Activated CD4-positive, alpha-beta memory T cell treated with anti-CD3 and anti-CD28 coated beads for 36 hours (primary cell): ENCODE data around the gene ANKRD22. TPM values are rescaled to one million over a fixed set of nuclear protein-coding genes. Genes with fewer than 3 reads are reported as not detected.
"Not testable (repeated sequence)": the region's sequence is repeated elsewhere in the genome, so short reads cannot be mapped to it uniquely, and the experiment has no call there.

ENCODE experiments used
- CTCF ChIA-PET: fragments of 350-600 bp; sonication (Branson Sonifier 250); formaldehyde crosslinking; loops from one replicate; lab custom pipeline; 2021; ENCODE audit warnings: antibody characterized with exemption, inconsistent platforms; lab: Charles Lee
- POLR2A ChIA-PET: fragments of 350-600 bp; sonication (Branson Sonifier 250); formaldehyde crosslinking; loops from one replicate; lab custom pipeline; 2021; ENCODE audit warnings: antibody characterized with exemption; lab: Charles Lee
- DNase-seq: peaks from one replicate; pipeline ENCODE4 v3.0.0-alpha.2; 2020
- H3K27ac Mint-ChIP-seq: one replicate; pipeline ENCODE4 v1.8.0; 2021; ENCODE audit warnings: mixed read lengths
- H3K27me3 Mint-ChIP-seq: one replicate; pipeline ENCODE4 v1.8.0; 2021; ENCODE audit warnings: mixed read lengths
- H3K36me3 Mint-ChIP-seq: one replicate; pipeline ENCODE4 v1.8.0; 2021; ENCODE audit warnings: mixed read lengths
- H3K4me1 Mint-ChIP-seq: one replicate; pipeline ENCODE4 v1.8.0; 2021; ENCODE audit warnings: low read depth, mixed read lengths
- H3K4me3 Mint-ChIP-seq: one replicate; pipeline ENCODE4 v1.8.0; 2021; ENCODE audit warnings: mild to moderate bottlenecking, mixed read lengths
- H3K9me3 Mint-ChIP-seq: one replicate; pipeline ENCODE4 v1.8.0; 2021; ENCODE audit warnings: mixed read lengths
- intact Hi-C: fragments of 100-400 bp; cut with micrococcal nuclease; formaldehyde crosslinking; loops from one replicate; pipeline ENCODE4 v1.15.1; 2023
- total RNA-seq, 2 experiments: library from RNA; stranded (reverse); gene quantifications; one replicate each; pipeline ENCODE4 v1.2.3, GENCODE V29; 2021

The ANKRD22 gene
- total RNA-seq, 2 experiments from 2014 or later: 0.12 to 0.24 TPM

- Mint-ChIP-seq H3K4me3 (no peak overlapping the region), H3K4me1 (peaks cover 20% of the 10 kb centered on the region), H3K27me3 (peaks cover 4% of the 10 kb centered on the region), H3K27ac (no peak overlapping the region), H3K36me3 (no peaks in the 10 kb centered on the region), H3K9me3 (no peaks in the 10 kb centered on the region)
- ChIA-PET CTCF (interaction anchor here (1.0 to 1.4 kb wide), 2 partner anchors 15 to 367 kb away, joined by 3 read pairs; no protein-coding TSS in a partner anchor), POLR2A (no interaction called here)
- intact Hi-C loops: no loop called here
- DNase-seq: no peak
These were observed 932 bp downstream of the ANKRD22 start for GRCh38 chr10:88850712-88851111.

DNA sequence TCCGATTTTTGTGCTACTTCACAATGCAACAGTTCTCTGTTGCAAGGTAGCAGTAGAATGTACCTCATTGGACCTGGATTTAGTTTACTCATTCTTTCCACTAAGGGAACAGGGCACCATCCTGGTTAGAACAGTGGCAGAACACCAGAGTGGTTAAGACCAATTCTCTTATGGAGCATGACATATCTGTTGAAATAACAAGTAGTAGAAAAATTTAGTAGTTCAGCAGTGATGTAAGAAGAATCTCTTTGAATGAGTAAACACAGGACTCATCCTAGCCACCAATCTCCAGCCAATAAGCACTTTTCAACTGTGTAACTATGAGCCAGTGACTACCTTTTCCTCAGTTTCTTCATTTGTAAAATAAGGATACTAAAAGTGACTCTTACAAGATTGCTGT is 2.4 kb downstream of the ANKRD22 start:
- POLR2A ChIA-PET: no interaction called here
- no peak for DNase-seq
- no peaks in the 10 kb centered on the region for H3K9me3 Mint-ChIP-seq
- H3K4me1 Mint-ChIP-seq: peaks cover 14% of the 10 kb centered on the region
- peak overlapping the region; percentile 76 for H3K27ac Mint-ChIP-seq
- H3K27me3 Mint-ChIP-seq: peaks cover 11% of the 10 kb centered on the region
- H3K4me3 Mint-ChIP-seq: no peak overlapping the region
- intact Hi-C loops: loop anchor here (1.0 to 5.0 kb wide), 7 partner anchors 9 to 758 kb away; partner anchors contain the start of gene FAS
- CTCF ChIA-PET: interaction anchor here (0.7 to 6.7 kb wide), 4 partner anchors 9 to 85 kb away, joined by 3 to 62 read pairs (median 8); no protein-coding TSS in a partner anchor
- no peaks in the 10 kb centered on the region for H3K36me3 Mint-ChIP-seq

- intact Hi-C loops: loop anchor here (1.0 to 5.0 kb wide), 6 partner anchors 14 to 758 kb away; partner anchors contain the start of gene FAS
- no peak for DNase-seq
- Mint-ChIP-seq H3K27me3 (peaks cover 13% of the 10 kb centered on the region), H3K36me3 (no peaks in the 10 kb centered on the region), H3K9me3 (no peaks in the 10 kb centered on the region), H3K4me1 (peaks cover 14% of the 10 kb centered on the region), H3K27ac (peak overlapping the region; percentile 76), H3K4me3 (no peak overlapping the region)
- ChIA-PET CTCF (interaction anchor here (0.8 to 6.7 kb wide), 4 partner anchors 10 to 85 kb away, joined by 3 to 62 read pairs (median 8); no protein-coding TSS in a partner anchor), POLR2A (interaction anchor here (1.0 to 1.1 kb wide), 2 partner anchors 12 to 52 kb away, joined by 4 to 5 read pairs; no protein-coding TSS in a partner anchor)
These were observed 3.1 kb downstream of the ANKRD22 start for GRCh38 chr10:88848499-88848898.

- no peak overlapping the region for H3K4me3 Mint-ChIP-seq
- H3K27ac Mint-ChIP-seq: no peak overlapping the region
- no peak for DNase-seq
- H3K4me1 Mint-ChIP-seq: peaks cover 4% of the 10 kb centered on the region
- H3K36me3 Mint-ChIP-seq: no peaks in the 10 kb centered on the region
- H3K9me3 Mint-ChIP-seq: no peaks in the 10 kb centered on the region
- ChIA-PET POLR2A (no interaction called here), CTCF (interaction anchor here (1.0 to 6.7 kb wide), 2 partner anchors 7 to 90 kb away, joined by 3 to 62 read pairs; no protein-coding TSS in a partner anchor)
- intact Hi-C loops: no loop called here
- peaks cover 9% of the 10 kb centered on the region for H3K27me3 Mint-ChIP-seq
These were observed 8.5 kb downstream of the ANKRD22 start for GRCh38 chr10:88843171-88843570.

DNA sequence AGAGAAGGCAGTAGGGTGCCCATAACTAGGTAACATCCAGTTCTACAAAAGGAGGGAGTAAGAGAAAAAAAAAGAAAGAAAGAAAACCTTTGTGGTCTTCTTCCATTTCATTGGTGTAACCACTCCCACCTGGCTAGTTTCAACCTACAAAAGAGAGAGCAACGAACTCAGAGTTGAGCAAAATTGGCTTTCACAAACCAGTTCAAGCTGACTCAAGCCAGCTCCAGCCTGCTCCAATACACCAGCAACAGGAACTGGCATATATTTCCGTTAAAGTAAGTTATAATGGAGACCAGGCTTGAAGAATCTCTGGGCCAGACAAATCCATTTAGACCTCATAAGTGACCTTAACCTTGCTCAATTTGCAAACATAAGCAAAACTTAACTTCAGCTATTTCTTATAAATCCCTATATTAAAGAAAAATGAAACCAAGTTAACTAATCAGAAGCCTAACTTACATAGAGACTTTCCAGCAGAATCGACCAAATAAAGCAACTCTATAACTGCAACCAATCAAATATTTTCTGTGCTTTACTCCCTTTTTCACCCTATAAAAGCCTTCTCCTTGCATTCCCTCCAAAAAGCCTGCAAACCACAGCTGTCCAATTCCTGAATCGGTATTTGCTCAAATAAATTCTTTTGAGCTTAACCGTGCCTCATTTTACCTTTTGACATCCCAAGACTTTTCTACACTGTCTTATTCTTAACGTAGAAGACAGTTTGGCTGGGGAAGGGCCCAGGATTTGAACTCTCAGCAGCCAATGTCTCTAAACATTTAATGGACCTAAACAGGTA is 10.1 kb downstream of the ANKRD22 start:
- ChIA-PET CTCF (interaction anchor here (0.6 to 14.7 kb wide), 3 partner anchors 15 to 89 kb away, joined by 3 to 376 read pairs (median 5); partner anchors contain the start of gene STAMBPL1), POLR2A (no interaction called here)
- DNase-seq: peak; percentile 26
- Mint-ChIP-seq H3K4me3 (no peak overlapping the region), H3K9me3 (no peaks in the 10 kb centered on the region), H3K36me3 (no peaks in the 10 kb centered on the region), H3K27ac (no peak overlapping the region), H3K4me1 (peaks cover 4% of the 10 kb centered on the region), H3K27me3 (peaks cover 9% of the 10 kb centered on the region)
- intact Hi-C loops: no loop called here

DNA sequence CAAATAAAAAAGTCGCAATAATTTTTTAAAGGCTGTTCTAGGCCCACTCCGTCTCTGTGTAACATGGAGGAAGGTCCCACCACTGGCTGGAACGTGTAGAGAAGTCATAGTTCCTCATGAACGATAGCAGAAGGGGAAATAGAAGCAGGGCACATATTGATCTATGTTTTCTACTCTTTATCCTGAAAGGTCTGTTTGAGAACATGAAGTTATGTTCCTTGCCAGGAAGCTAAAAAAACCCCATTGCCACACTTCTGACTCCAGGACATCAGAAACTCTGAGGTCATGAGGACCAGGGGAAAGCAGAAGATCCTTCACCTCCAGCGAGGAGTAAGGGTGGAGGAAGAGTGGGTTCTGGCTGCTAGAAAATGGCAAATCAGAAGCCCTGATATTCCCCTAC is 10.8 kb downstream of the ANKRD22 start:
- intact Hi-C loops: no loop called here
- Mint-ChIP-seq H3K4me3 (no peak overlapping the region), H3K4me1 (peaks cover 4% of the 10 kb centered on the region), H3K27me3 (peaks cover 9% of the 10 kb centered on the region), H3K36me3 (no peaks in the 10 kb centered on the region), H3K9me3 (no peaks in the 10 kb centered on the region), H3K27ac (no peak overlapping the region)
- CTCF ChIA-PET: interaction anchor here (1.8 to 14.7 kb wide), 3 partner anchors 39 to 377 kb away, joined by 4 to 376 read pairs (median 5); partner anchors contain the start of gene STAMBPL1
- no peak for DNase-seq
- POLR2A ChIA-PET: no interaction called here

GRCh38 chr10:88840104-88840503 is 11.5 kb downstream of the ANKRD22 start:
- POLR2A ChIA-PET: no interaction called here
- CTCF ChIA-PET: interaction anchor here (0.7 to 14.7 kb wide), 4 partner anchors 91 to 377 kb away, joined by 3 to 376 read pairs (median 4); no protein-coding TSS in a partner anchor

DNA sequence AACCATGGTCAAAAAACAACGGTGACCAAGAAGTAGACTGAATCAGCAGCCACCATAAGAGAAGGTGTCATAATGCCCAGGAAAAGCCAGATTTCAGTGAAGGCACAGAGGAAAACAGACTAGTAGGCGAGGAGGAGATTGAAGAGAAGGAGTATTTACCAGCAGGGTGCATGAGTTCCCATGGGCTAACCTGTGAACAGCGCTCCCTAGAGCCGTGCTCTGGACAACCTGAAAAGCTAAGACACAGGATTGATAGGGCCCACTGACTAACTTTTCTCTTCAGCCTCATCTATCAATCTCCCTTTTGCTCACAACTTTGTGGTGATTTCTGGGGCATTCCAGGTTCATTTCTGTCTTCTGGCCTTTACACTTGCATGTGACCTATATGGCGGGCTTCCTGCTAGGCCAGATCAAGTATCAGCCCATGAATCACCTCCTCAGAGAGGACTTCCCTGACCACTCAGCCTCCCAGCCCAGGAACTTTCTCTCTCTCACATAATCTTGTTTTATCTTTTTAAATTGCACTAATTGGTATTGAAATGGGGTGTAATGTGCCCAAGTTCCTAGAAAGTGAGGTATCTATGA is 12.8 kb downstream of the ANKRD22 start:
- H3K4me1 Mint-ChIP-seq: peaks cover 5% of the 10 kb centered on the region
- H3K36me3 Mint-ChIP-seq: no peaks in the 10 kb centered on the region
- H3K9me3 Mint-ChIP-seq: no peaks in the 10 kb centered on the region
- intact Hi-C loops: no loop called here
- H3K4me3 Mint-ChIP-seq: no peak overlapping the region
- DNase-seq: no peak
- ChIA-PET CTCF (interaction anchor here (1.4 to 14.7 kb wide), 5 partner anchors 14 to 379 kb away, joined by 3 to 376 read pairs (median 4); no protein-coding TSS in a partner anchor), POLR2A (no interaction called here)
- H3K27ac Mint-ChIP-seq: no peak overlapping the region
- peaks cover under 1% of the 10 kb centered on the region for H3K27me3 Mint-ChIP-seq

More at GRCh38 chr10:88840104-88840503, 11.5 kb downstream of the ANKRD22 start:
- H3K9me3 Mint-ChIP-seq: no peaks in the 10 kb centered on the region
- H3K4me1 Mint-ChIP-seq: peaks cover 4% of the 10 kb centered on the region
- intact Hi-C loops: no loop called here
- H3K27me3 Mint-ChIP-seq: peaks cover 6% of the 10 kb centered on the region
- H3K27ac Mint-ChIP-seq: no peak overlapping the region
- no peaks in the 10 kb centered on the region for H3K36me3 Mint-ChIP-seq
- no peak overlapping the region for H3K4me3 Mint-ChIP-seq
- no peak for DNase-seq

DNA sequence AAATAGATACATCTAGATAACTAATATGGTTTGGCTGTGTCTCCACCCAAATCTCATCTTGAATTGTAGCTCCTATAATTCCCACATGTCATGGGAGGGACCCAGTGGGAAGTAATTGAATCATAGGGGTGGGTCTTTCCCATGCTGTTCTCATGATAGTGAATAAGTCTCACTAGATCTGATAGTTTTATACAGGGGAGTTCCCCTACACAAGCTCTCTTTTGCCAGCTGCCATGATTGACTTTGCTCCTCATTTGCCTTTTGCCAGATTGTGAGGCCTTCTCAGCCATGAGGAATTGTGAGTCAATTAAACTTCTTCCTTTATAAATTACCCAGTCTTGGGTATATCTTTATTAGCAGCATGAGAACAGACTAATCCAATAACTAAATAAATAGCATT is 14.0 kb downstream of the ANKRD22 start:
- H3K4me3 Mint-ChIP-seq, H3K36me3 Mint-ChIP-seq, H3K9me3 Mint-ChIP-seq, DNase-seq, H3K27ac Mint-ChIP-seq, intact Hi-C loops, POLR2A ChIA-PET, H3K27me3 Mint-ChIP-seq: not testable (repeated sequence)
- CTCF ChIA-PET: interaction anchor here (0.9 to 14.7 kb wide), 12 partner anchors 9 to 149 kb away, joined by 3 to 376 read pairs (median 11); partner anchors contain the start of gene STAMBPL1
- peaks cover 17% of the 10 kb centered on the region for H3K4me1 Mint-ChIP-seq

- intact Hi-C loops: loop anchor here (1.0 to 2.0 kb wide), 6 partner anchors 13 to 381 kb away; partner anchors contain the start of gene STAMBPL1
- Mint-ChIP-seq H3K4me1 (peaks cover 24% of the 10 kb centered on the region), H3K9me3 (no peaks in the 10 kb centered on the region), H3K27me3 (no peaks in the 10 kb centered on the region), H3K36me3 (no peaks in the 10 kb centered on the region), H3K27ac (no peak overlapping the region), H3K4me3 (no peak overlapping the region)
- DNase-seq: no peak
- CTCF ChIA-PET: interaction anchor here (0.6 to 14.7 kb wide), 42 partner anchors 9 to 382 kb away, joined by 3 to 376 read pairs (median 7); partner anchors contain the start of genes ANKRD22, FAS and STAMBPL1
- POLR2A ChIA-PET: interaction anchor here (1.1 to 2.0 kb wide), 4 partner anchors 13 to 159 kb away, joined by 3 to 5 read pairs (median 4); no protein-coding TSS in a partner anchor
These were observed 15.8 kb downstream of the ANKRD22 start for GRCh38 chr10:88835910-88836221.

- Mint-ChIP-seq H3K36me3 (no peaks in the 10 kb centered on the region), H3K27me3 (no peaks in the 10 kb centered on the region), H3K4me1 (peaks cover 28% of the 10 kb centered on the region), H3K27ac (no peak overlapping the region), H3K4me3 (no peak overlapping the region), H3K9me3 (no peaks in the 10 kb centered on the region)
- ChIA-PET CTCF (interaction anchor here (0.6 to 14.7 kb wide), 51 partner anchors 8 to 417 kb away, joined by 3 to 376 read pairs (median 5); partner anchors contain the start of genes ANKRD22, CH25H, FAS and LIPA), POLR2A (interaction anchor here (1.1 to 2.0 kb wide), 6 partner anchors 13 to 168 kb away, joined by 3 to 5 read pairs (median 4); partner anchors contain the start of gene STAMBPL1)
- DNase-seq: peak; percentile 92
- intact Hi-C loops: loop anchor here (1.0 to 2.0 kb wide), 6 partner anchors 13 to 381 kb away; partner anchors contain the start of gene STAMBPL1
These were observed 16.3 kb downstream of the ANKRD22 start for GRCh38 chr10:88835096-88835909.
